Measurements from ENCODE around the gene HPSE2.

- no peak for TF ChIP-seq CTCF (IDR thresholded peaks at IDR 0.05; ENCODE audit: low read depth, low read length)
- no peak for TF ChIP-seq POLR2A (IDR thresholded peaks at IDR 0.05; ENCODE audit: extremely low read depth, insufficient read length)
These were observed 627.2 kb downstream of the HPSE2 start for GRCh38 chr10:98608411-98608810.
